Measurements from ENCODE around the gene GAS7. TPM values are rescaled to one million over a fixed set of nuclear protein-coding genes. Genes with fewer than 3 reads are reported as not detected.

The GAS7 gene
- total RNA-seq, 1 experiment from 2014 or later = 6.0 TPM

GRCh38 chr17:9862949-9863348, 335.5 kb downstream of the GAS7 start:
- Histone ChIP-seq H3K23ac (ENCODE audit: insufficient read length, low read depth, low read length) (no peak overlapping the region), H2AK5ac (ENCODE audit: insufficient read length, low read length) (no peak overlapping the region), H2BK15ac (ENCODE audit: low read depth, low read length) (no peak overlapping the region), H3K56ac (ENCODE audit: insufficient read length, low read depth, low read length) (no peak overlapping the region), H3T11ph (ENCODE audit: low read length) (no peak overlapping the region), H2AFZ (ENCODE audit: low read length) (no peak overlapping the region), H4K8ac (replicated peaks; ENCODE audit: insufficient read length, low read depth, low read length) (no peak overlapping the region), H4K91ac (ENCODE audit: insufficient read length, low read depth, low read length) (no peak overlapping the region), H3K9me3 (ENCODE audit: control insufficient read depth, low read depth, low read length) (no peaks in the 10 kb centered on the region), H3K27me3 (ENCODE audit: insufficient read depth, low read length) (no peaks in the 10 kb centered on the region), H2BK20ac (ENCODE audit: low read depth, low read length, poor library complexity, severe bottlenecking) (no peak overlapping the region), H3K27ac (ENCODE audit: insufficient read length, low read depth, low read length) (no peak overlapping the region), H3K23me2 (ENCODE audit: insufficient read length, low read depth, low read length, poor library complexity, severe bottlenecking) (no peaks in the 10 kb centered on the region), H3K4me1 (ENCODE audit: insufficient read depth, low read length) (no peaks in the 10 kb centered on the region), H3K9ac (ENCODE audit: extremely low read depth, insufficient read length, low read length) (no peak overlapping the region), H2BK120ac (ENCODE audit: low read depth, low read length, poor library complexity, severe bottlenecking) (no peak overlapping the region), H3K79me2 (ENCODE audit: insufficient read depth, low read length) (no peaks in the 10 kb centered on the region), H3K18ac (ENCODE audit: insufficient read length, low read depth, low read length) (peak overlapping the region; percentile 46), H3K4ac (ENCODE audit: low read depth, low read length) (no peak overlapping the region), H2BK5ac (ENCODE audit: insufficient read length, low read length) (no peak overlapping the region), H4K20me1 (ENCODE audit: control insufficient read depth, insufficient read depth, insufficient read length) (no peaks in the 10 kb centered on the region), H4K5ac (ENCODE audit: insufficient read length, low read depth, low read length) (no peak overlapping the region), H3K14ac (ENCODE audit: insufficient read depth, low read length) (no peak overlapping the region), H3K4me2 (ENCODE audit: insufficient read depth, insufficient read length, low read length) (no peak overlapping the region), H3K79me1 (ENCODE audit: insufficient read depth, low read depth, low read length, poor library complexity, severe bottlenecking) (no peaks in the 10 kb centered on the region), H2BK12ac (ENCODE audit: insufficient read length, low read depth, low read length) (no peak overlapping the region)
- peaks cover 8 to 21% of the 10 kb centered on the region in 2 experiments; a peak in 3 of 5 replicates for H3K9me3 Mint-ChIP-seq
- no peaks in the 10 kb centered on the region; a peak in 1 of 7 replicates for H3K36me3 Mint-ChIP-seq (ENCODE audit: insufficient read depth in 1 of 3, low read depth in 3 of 3)
- peaks cover 9% of the 10 kb centered on the region for H3K27me3 Mint-ChIP-seq (ENCODE audit: low read depth)
- no peaks in the 10 kb centered on the region for H3K4me1 Mint-ChIP-seq
- peak; percentile 5 for DNase-seq
- TF ChIP-seq, protein P1, sequence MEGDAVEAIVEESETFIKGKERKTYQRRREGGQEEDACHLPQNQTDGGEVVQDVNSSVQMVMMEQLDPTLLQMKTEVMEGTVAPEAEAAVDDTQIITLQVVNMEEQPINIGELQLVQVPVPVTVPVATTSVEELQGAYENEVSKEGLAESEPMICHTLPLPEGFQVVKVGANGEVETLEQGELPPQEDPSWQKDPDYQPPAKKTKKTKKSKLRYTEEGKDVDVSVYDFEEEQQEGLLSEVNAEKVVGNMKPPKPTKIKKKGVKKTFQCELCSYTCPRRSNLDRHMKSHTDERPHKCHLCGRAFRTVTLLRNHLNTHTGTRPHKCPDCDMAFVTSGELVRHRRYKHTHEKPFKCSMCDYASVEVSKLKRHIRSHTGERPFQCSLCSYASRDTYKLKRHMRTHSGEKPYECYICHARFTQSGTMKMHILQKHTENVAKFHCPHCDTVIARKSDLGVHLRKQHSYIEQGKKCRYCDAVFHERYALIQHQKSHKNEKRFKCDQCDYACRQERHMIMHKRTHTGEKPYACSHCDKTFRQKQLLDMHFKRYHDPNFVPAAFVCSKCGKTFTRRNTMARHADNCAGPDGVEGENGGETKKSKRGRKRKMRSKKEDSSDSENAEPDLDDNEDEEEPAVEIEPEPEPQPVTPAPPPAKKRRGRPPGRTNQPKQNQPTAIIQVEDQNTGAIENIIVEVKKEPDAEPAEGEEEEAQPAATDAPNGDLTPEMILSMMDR (conservative IDR thresholded peaks at IDR 0.05) = no peak
- no peak overlapping the region; a peak in 1 of 7 replicates for H3K27ac Mint-ChIP-seq
- no CpG with 5 or more reads among the region's 4 CpGs for WGBS (ENCODE audit: extremely low coverage, insufficient read length, low lambda C conversion rate)
- no peak overlapping the region for H3K4me3 Mint-ChIP-seq
